Measurements from ENCODE around the gene RALGAPA1. TPM values are rescaled to one million over a fixed set of nuclear protein-coding genes. Genes with fewer than 3 reads are reported as not detected.

The RALGAPA1 gene
- total RNA-seq, 2 experiments from 2014 or later: 27.6 to 36.5 TPM

- Histone ChIP-seq H3K36me3 (ENCODE audit: insufficient read depth, low read length) (peaks cover 10% of the 10 kb centered on the region; the same call in 1 of the 2 replicates), H3K79me2 (ENCODE audit: insufficient read depth, low read depth, low read length) (no peaks in the 10 kb centered on the region), H3K9me3 (ENCODE audit: low read length) (no peaks in the 10 kb centered on the region), H3K4me1 (ENCODE audit: insufficient read depth, low read length, poor library complexity, severe bottlenecking) (no peaks in the 10 kb centered on the region), H3K4me2 (ENCODE audit: low read length) (no peak overlapping the region), H3K4me3 (ENCODE audit: low read depth, low read length, poor library complexity, severe bottlenecking) (no peak overlapping the region), H3K27ac (ENCODE audit: low read depth, low read length, poor library complexity, severe bottlenecking) (no peak overlapping the region), H3K9me2 (ENCODE audit: insufficient read depth, low read length) (no peaks in the 10 kb centered on the region), H2AFZ (ENCODE audit: low read length) (no peak overlapping the region), H4K20me1 (ENCODE audit: insufficient read depth, low read length) (no peaks in the 10 kb centered on the region)
- intact Hi-C loops (cut with micrococcal nuclease; ENCODE audit: unreplicated experiment): no loop called here
- no TSS peak for BruUV-seq (replicated peaks)
- no peak for DNase-seq (ENCODE audit: low spot score)
- TF ChIP-seq EZH2phosphoT487 (IDR thresholded peaks at IDR 0.05; ENCODE audit: borderline replicate concordance, low read depth, low read length): no peak
- TF ChIP-seq, protein P1, sequence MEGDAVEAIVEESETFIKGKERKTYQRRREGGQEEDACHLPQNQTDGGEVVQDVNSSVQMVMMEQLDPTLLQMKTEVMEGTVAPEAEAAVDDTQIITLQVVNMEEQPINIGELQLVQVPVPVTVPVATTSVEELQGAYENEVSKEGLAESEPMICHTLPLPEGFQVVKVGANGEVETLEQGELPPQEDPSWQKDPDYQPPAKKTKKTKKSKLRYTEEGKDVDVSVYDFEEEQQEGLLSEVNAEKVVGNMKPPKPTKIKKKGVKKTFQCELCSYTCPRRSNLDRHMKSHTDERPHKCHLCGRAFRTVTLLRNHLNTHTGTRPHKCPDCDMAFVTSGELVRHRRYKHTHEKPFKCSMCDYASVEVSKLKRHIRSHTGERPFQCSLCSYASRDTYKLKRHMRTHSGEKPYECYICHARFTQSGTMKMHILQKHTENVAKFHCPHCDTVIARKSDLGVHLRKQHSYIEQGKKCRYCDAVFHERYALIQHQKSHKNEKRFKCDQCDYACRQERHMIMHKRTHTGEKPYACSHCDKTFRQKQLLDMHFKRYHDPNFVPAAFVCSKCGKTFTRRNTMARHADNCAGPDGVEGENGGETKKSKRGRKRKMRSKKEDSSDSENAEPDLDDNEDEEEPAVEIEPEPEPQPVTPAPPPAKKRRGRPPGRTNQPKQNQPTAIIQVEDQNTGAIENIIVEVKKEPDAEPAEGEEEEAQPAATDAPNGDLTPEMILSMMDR (conservative IDR thresholded peaks at IDR 0.05; ENCODE audit: low read length): no peak
- CTCF ChIA-PET (ENCODE audit: unreplicated experiment): no interaction called here
- POLR2A ChIA-PET: interaction anchor here (0.7 kb wide), 2 partner anchors 30 to 175 kb away, joined by 3 to 4 read pairs; no protein-coding TSS in a partner anchor
Observed at GRCh38 chr14:35758523-35759129, 50.5 kb downstream of the RALGAPA1 start.

DNA sequence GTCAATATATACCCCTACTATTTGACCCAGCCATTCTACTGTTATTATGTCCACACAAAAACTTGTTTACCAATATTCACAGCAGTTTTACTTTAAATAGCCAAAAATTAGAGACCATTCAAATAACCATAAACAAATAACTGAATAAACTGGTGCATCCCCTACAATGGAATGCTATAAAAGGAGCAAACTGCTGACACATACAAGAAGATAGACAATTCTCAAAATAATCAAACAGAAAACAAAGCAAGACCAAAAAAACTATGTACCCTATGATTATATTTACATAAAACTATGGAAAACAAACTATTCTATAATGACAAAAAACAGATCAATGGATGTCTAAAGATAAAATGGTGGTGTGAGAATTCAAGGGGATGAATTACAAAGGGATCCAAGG, 54.4 kb downstream of the RALGAPA1 start:
- peaks cover 7% of the 10 kb centered on the region for H3K36me3 ChIP-seq (ENCODE audit: insufficient read depth, low read length)
- TF ChIP-seq, protein P1 (conservative IDR thresholded peaks at IDR 0.05; ENCODE audit: low read length): no peak
- TF ChIP-seq EZH2phosphoT487 (IDR thresholded peaks at IDR 0.05; ENCODE audit: borderline replicate concordance, low read depth, low read length): no peak
- H3K4me3 ChIP-seq (ENCODE audit: low read depth, low read length, poor library complexity, severe bottlenecking): no peak overlapping the region
- no peaks in the 10 kb centered on the region for H3K79me2 ChIP-seq (ENCODE audit: insufficient read depth, low read depth, low read length)
- BruUV-seq (replicated peaks): no TSS peak
- intact Hi-C loops (cut with micrococcal nuclease; ENCODE audit: unreplicated experiment): no loop called here
- ChIA-PET POLR2A (interaction anchor here (1.2 kb wide), 1 partner anchor 10 kb away, joined by 6 read pairs; no protein-coding TSS in a partner anchor), CTCF (ENCODE audit: unreplicated experiment) (no interaction called here)
- DNase-seq (ENCODE audit: low spot score): no peak
- H3K4me2 ChIP-seq (ENCODE audit: low read length): no peak overlapping the region
- H3K4me1 ChIP-seq (ENCODE audit: insufficient read depth, low read length, poor library complexity, severe bottlenecking): no peaks in the 10 kb centered on the region
- H3K27ac ChIP-seq (ENCODE audit: low read depth, low read length, poor library complexity, severe bottlenecking): no peak overlapping the region
- no peaks in the 10 kb centered on the region for H3K9me3 ChIP-seq (ENCODE audit: low read length)
- no peak overlapping the region for H2AFZ ChIP-seq (ENCODE audit: low read length)
- no peaks in the 10 kb centered on the region for H3K9me2 ChIP-seq (ENCODE audit: insufficient read depth, low read length)
- H4K20me1 ChIP-seq (ENCODE audit: insufficient read depth, low read length): no peaks in the 10 kb centered on the region

DNA sequence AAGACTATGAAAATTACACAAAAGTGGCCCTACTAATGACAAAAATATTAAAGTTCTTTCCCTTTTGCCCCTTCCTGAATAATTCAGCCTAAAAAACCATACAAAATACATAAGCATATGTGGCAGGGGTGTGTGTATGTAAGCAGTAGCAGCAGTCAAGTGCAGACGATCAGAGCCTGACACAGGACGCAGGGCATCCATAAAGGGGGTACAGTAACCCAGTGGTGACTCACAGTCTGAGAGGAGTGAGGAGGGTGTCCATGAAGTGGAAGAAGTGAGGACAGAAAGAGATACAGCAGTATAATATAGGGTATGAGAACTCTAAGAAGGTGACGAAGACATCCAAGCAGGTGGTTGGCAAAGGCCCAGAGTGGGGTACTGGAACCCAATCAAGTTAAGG, 56.7 kb downstream of the RALGAPA1 start:
- Histone ChIP-seq H2AFZ (ENCODE audit: low read length) (no peak overlapping the region), H3K4me2 (ENCODE audit: low read length) (no peak overlapping the region), H3K36me3 (ENCODE audit: insufficient read depth, low read length) (peaks cover 7% of the 10 kb centered on the region), H3K27ac (ENCODE audit: low read depth, low read length, poor library complexity, severe bottlenecking) (no peak overlapping the region), H3K9me3 (ENCODE audit: low read length) (no peaks in the 10 kb centered on the region), H3K9me2 (ENCODE audit: insufficient read depth, low read length) (no peaks in the 10 kb centered on the region), H4K20me1 (ENCODE audit: insufficient read depth, low read length) (no peaks in the 10 kb centered on the region), H3K4me3 (ENCODE audit: low read depth, low read length, poor library complexity, severe bottlenecking) (no peak overlapping the region), H3K79me2 (ENCODE audit: insufficient read depth, low read depth, low read length) (no peaks in the 10 kb centered on the region), H3K4me1 (ENCODE audit: insufficient read depth, low read length, poor library complexity, severe bottlenecking) (no peaks in the 10 kb centered on the region)
- ChIA-PET POLR2A (interaction anchor here (0.6 kb wide), 1 partner anchor 198 kb away, joined by 3 read pairs; no protein-coding TSS in a partner anchor), CTCF (ENCODE audit: unreplicated experiment) (no interaction called here)
- DNase-seq (ENCODE audit: low spot score): no peak
- intact Hi-C loops (cut with micrococcal nuclease; ENCODE audit: unreplicated experiment): no loop called here
- no TSS peak for BruUV-seq (replicated peaks)
- TF ChIP-seq, protein P1 (conservative IDR thresholded peaks at IDR 0.05; ENCODE audit: low read length): no peak
- no peak for TF ChIP-seq EZH2phosphoT487 (IDR thresholded peaks at IDR 0.05; ENCODE audit: borderline replicate concordance, low read depth, low read length)
